ENCODE data around the gene NNMT. TPM values are rescaled to one million over a fixed set of nuclear protein-coding genes. Genes with fewer than 3 reads are reported as not detected.

NNMT gene
- total RNA-seq, 1 experiment from 2014 or later = not detected

DNA sequence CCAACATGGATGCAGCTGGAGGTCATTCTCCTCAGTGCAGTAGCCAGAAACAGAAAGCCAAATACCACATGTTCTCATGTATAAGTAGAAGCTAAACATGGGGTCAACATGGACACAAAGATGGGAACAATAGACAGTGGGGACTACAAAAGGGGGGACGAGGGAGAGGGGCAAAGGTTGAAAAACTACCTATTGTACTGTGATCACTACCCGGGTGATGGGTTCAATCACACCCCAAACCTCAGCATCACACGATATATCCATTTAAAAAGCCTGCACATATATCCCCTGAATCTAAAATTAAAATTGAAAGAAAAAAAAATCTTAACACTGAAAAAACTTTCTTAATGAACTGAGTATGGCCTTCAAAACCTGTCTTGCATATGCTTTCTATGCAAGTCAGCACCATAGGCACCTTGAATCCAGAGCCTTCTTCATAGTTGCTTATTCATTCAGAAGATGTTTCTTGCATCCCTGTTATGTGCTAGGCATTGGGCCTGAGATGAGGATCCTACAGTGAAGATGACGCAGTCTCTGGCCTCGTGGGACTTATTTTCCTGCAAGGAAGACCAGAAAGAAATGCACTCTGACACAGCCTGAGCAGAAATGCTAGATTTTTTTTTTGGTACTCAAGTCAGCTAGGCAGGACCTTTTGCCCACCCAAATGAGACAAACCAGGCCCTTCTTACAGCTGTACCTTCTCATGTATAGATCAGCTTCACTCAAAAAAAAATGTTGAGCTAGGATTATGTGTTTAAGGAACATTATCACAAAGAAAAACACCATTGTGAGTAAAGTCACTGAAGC lies 21.0 kb downstream of the NNMT start:
- peaks cover 72% of the 10 kb centered on the region for H3K27me3 ChIP-seq (ENCODE audit: insufficient read depth, low read depth)
- intact Hi-C loops (cut with micrococcal nuclease; ENCODE audit: unreplicated experiment) = no loop called here
- DNase-seq = no peak
- H3K9me3 ChIP-seq (ENCODE audit: insufficient read depth, low read depth) = no peaks in the 10 kb centered on the region
- H3K36me3 ChIP-seq (ENCODE audit: low read depth) = no peaks in the 10 kb centered on the region
- no peak overlapping the region for H3K4me2 ChIP-seq
- no peaks in the 10 kb centered on the region for H3K9me2 ChIP-seq (ENCODE audit: insufficient read depth)
- H3F3A ChIP-seq (ENCODE audit: insufficient read depth, low read depth) = no peaks in the 10 kb centered on the region
- no TSS peak for BruUV-seq (replicated peaks)
- no peaks in the 10 kb centered on the region for H3K4me1 ChIP-seq (replicated peaks; ENCODE audit: insufficient read depth)
- H4K20me1 ChIP-seq (ENCODE audit: insufficient read depth) = no peaks in the 10 kb centered on the region
- ChIA-PET CTCF (no interaction called here), POLR2A (ENCODE audit: unreplicated experiment) (no interaction called here)
- H2AFZ ChIP-seq = no peak overlapping the region
- no peaks in the 10 kb centered on the region for H3K79me2 ChIP-seq (ENCODE audit: low read depth)
- TF ChIP-seq, protein P1, sequence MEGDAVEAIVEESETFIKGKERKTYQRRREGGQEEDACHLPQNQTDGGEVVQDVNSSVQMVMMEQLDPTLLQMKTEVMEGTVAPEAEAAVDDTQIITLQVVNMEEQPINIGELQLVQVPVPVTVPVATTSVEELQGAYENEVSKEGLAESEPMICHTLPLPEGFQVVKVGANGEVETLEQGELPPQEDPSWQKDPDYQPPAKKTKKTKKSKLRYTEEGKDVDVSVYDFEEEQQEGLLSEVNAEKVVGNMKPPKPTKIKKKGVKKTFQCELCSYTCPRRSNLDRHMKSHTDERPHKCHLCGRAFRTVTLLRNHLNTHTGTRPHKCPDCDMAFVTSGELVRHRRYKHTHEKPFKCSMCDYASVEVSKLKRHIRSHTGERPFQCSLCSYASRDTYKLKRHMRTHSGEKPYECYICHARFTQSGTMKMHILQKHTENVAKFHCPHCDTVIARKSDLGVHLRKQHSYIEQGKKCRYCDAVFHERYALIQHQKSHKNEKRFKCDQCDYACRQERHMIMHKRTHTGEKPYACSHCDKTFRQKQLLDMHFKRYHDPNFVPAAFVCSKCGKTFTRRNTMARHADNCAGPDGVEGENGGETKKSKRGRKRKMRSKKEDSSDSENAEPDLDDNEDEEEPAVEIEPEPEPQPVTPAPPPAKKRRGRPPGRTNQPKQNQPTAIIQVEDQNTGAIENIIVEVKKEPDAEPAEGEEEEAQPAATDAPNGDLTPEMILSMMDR (conservative IDR thresholded peaks at IDR 0.05) = no peak
- TF ChIP-seq EZH2 (IDR thresholded peaks at IDR 0.05; ENCODE audit: low read depth) = no peak
- H3K27ac ChIP-seq = no peak overlapping the region
- H3K4me3 ChIP-seq = no peak overlapping the region

DNA sequence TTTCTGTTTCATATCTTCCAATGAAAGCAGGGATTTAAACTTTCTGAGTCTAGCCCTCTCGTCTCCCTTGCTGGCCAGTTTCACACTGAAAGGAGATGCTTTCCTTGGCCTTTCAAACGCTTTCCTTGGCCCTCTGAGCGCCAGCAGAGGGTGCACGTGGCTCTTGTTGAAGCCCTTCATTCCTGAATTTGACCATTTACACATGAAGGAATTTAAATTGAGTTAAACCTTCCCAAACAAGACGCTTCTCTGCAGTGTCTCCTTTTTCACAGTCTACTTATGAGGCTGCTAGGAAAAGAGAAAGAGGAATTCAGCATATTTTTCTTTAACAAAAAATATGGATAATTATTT lies 21.6 kb downstream of the NNMT start:
- Histone ChIP-seq H3K4me1 (replicated peaks; ENCODE audit: insufficient read depth) (no peaks in the 10 kb centered on the region), H3F3A (ENCODE audit: insufficient read depth, low read depth) (no peaks in the 10 kb centered on the region), H3K4me2 (no peak overlapping the region), H3K36me3 (ENCODE audit: low read depth) (no peaks in the 10 kb centered on the region), H3K9me3 (ENCODE audit: insufficient read depth, low read depth) (no peaks in the 10 kb centered on the region), H2AFZ (no peak overlapping the region), H3K4me3 (no peak overlapping the region), H4K20me1 (ENCODE audit: insufficient read depth) (no peaks in the 10 kb centered on the region), H3K9me2 (ENCODE audit: insufficient read depth) (no peaks in the 10 kb centered on the region), H3K27ac (no peak overlapping the region), H3K79me2 (ENCODE audit: low read depth) (no peaks in the 10 kb centered on the region), H3K27me3 (ENCODE audit: insufficient read depth, low read depth) (peaks cover 69% of the 10 kb centered on the region)
- BruUV-seq (replicated peaks) = no TSS peak
- peak in 1 of 2 experiments; percentile 8 for DNase-seq
- ChIA-PET CTCF (no interaction called here), POLR2A (ENCODE audit: unreplicated experiment) (no interaction called here)
- intact Hi-C loops (cut with micrococcal nuclease; ENCODE audit: unreplicated experiment) = no loop called here
- no peak for TF ChIP-seq EZH2 (IDR thresholded peaks at IDR 0.05; ENCODE audit: low read depth)
- TF ChIP-seq, protein P1 (conservative IDR thresholded peaks at IDR 0.05) = peak; percentile 46; the same call in 1 of the 2 replicates

DNA sequence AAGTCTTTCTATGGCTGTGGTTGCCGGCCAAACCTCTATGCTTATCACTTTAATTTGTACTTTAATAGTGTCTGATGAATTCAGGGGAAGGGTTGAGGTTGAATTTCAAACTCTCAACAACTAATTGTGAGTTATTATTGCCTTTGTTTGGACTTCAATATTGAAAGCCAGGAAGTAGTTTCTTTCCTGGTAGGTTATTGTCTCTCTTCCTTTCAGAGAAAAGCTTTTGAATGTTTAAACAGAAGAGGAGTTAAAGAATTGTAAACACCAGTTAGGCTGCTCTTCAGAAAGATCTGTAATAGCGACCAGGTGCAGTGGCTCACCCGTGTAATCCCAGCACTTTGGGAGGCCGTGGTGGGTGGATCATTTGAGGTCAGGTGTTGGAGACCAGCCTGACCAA lies 22.2 kb downstream of the NNMT start:
- Histone ChIP-seq H3F3A (ENCODE audit: insufficient read depth, low read depth) (no peaks in the 10 kb centered on the region), H3K9me3 (ENCODE audit: insufficient read depth, low read depth) (no peaks in the 10 kb centered on the region), H3K9me2 (ENCODE audit: insufficient read depth) (no peaks in the 10 kb centered on the region), H3K4me3 (no peak overlapping the region), H2AFZ (no peak overlapping the region), H3K27ac (no peak overlapping the region), H3K79me2 (ENCODE audit: low read depth) (no peaks in the 10 kb centered on the region), H3K4me1 (replicated peaks; ENCODE audit: insufficient read depth) (no peaks in the 10 kb centered on the region), H3K27me3 (ENCODE audit: insufficient read depth, low read depth) (peaks cover 70% of the 10 kb centered on the region), H4K20me1 (ENCODE audit: insufficient read depth) (no peaks in the 10 kb centered on the region), H3K36me3 (ENCODE audit: low read depth) (no peaks in the 10 kb centered on the region), H3K4me2 (no peak overlapping the region)
- BruUV-seq (replicated peaks) = no TSS peak
- no peak for DNase-seq
- TF ChIP-seq EZH2 (IDR thresholded peaks at IDR 0.05; ENCODE audit: low read depth) = no peak
- TF ChIP-seq, protein P1 (conservative IDR thresholded peaks at IDR 0.05) = no peak
- intact Hi-C loops (cut with micrococcal nuclease; ENCODE audit: unreplicated experiment) = no loop called here
- CTCF ChIA-PET = no interaction called here
- POLR2A ChIA-PET (ENCODE audit: unreplicated experiment) = no interaction called here

All from PC-9 (cell line).